Ishikawa (cell line): ENCODE results near the gene PLA2G4A.
A peak's percentile ranks its signal among the peaks of the same experiment; 100 is the strongest.

Experiments used
- CREB1 ChIP-seq: IDR thresholded peaks from 2 replicates; pipeline ENCODE4 v1.6.1; 2012; ENCODE audit warnings: low read depth
- EP300 ChIP-seq: IDR thresholded peaks from 2 replicates; pipeline ENCODE4 v1.6.1; 2012; ENCODE audit warnings: borderline replicate concordance
- RAD21 ChIP-seq: IDR thresholded peaks from 2 replicates; pipeline ENCODE4 v1.6.1; 2012; ENCODE audit warnings: low read depth
- TAF1 ChIP-seq: IDR thresholded peaks from 2 replicates; pipeline ENCODE4 v1.6.1; 2012; ENCODE audit warnings: low read depth, mild to moderate bottlenecking
- USF1 ChIP-seq: IDR thresholded peaks from 2 replicates; pipeline ENCODE4 v1.6.1; 2012

- TF ChIP-seq CREB1 (no peak), EP300 (no peak), USF1 (peak; percentile 47; the same call in 1 of the 2 replicates), TAF1 (no peak), RAD21 (no peak)
Observed at GRCh38 chr1:186828611-186829454, at the start of gene PLA2G4A.
